ENCODE data around the gene DISP2.
A peak's percentile ranks its signal among the peaks of the same experiment; 100 is the strongest.

Gene DISP2

GRCh38 chr15:40340740-40341400, 17.1 kb upstream of the DISP2 start, which contains the start of gene CCDC9B:
TSS of gene CCDC9B (minus strand) at chr15:40340939. CDS start at chr15:40340819, 120 bp downstream.
- no peaks in the 10 kb centered on the region for H3K79me1 ChIP-seq (ENCODE audit: low read depth, low read length)
- H3K4me1 ChIP-seq (ENCODE audit: control insufficient read depth in 2 of 2, insufficient read depth in 1 of 2, low read depth in 1 of 2, low read length in 2 of 2), result peaks cover 2 to 12% of the 10 kb centered on the region in 2 donors
- peak within 1 kb of the TSS; percentile 34 for H2BK15ac ChIP-seq (ENCODE audit: low read length)
- DNase-seq (ENCODE audit: low spot score), result no peak
- peak within 1 kb of the TSS; percentile 67 for H3K18ac ChIP-seq (ENCODE audit: low read length)
- no peak within 1 kb of the TSS for H3K14ac ChIP-seq (ENCODE audit: low read length)
- no peak within 1 kb of the TSS for H3K4me3 ChIP-seq (ENCODE audit: low read length in 2 of 2)
- H4K8ac ChIP-seq (ENCODE audit: low read depth, low read length), result no peak within 1 kb of the TSS
- peak within 1 kb of the TSS; percentile 24 for H2BK12ac ChIP-seq (ENCODE audit: low read length)
- no peaks in the 10 kb centered on the region for H3K36me3 ChIP-seq (replicated peaks in 1 of 2; ENCODE audit: control insufficient read depth in 2 of 2, insufficient read depth in 2 of 2, low read length in 2 of 2)
- peak within 1 kb of the TSS; percentile 5 for H3K23ac ChIP-seq (ENCODE audit: low read depth, low read length, poor library complexity)
- H2AK5ac ChIP-seq (ENCODE audit: low read depth, low read length), result no peak within 1 kb of the TSS
- H3K4ac ChIP-seq (ENCODE audit: low read length), result no peak within 1 kb of the TSS
- WGBS, 2 donors (ENCODE audit: extremely low coverage in 2 of 2, insufficient read length in 2 of 2, insufficient replicate concordance in 1 of 2), result no CpG with 5 or more reads among the region's 17 CpGs
- H2BK120ac ChIP-seq (ENCODE audit: low read depth, low read length), result no peak within 1 kb of the TSS
- no peak within 1 kb of the TSS for H3K4me2 ChIP-seq (ENCODE audit: insufficient read depth, low read length, poor library complexity, severe bottlenecking)
- no peaks in the 10 kb centered on the region for H3K9me3 ChIP-seq (replicated peaks in 1 of 2; ENCODE audit: control insufficient read depth in 2 of 2, insufficient read depth in 1 of 2, low read depth in 1 of 2, low read length in 2 of 2)
- H2BK5ac ChIP-seq (ENCODE audit: low read length), result no peak within 1 kb of the TSS
- H3K27ac ChIP-seq (replicated peaks; ENCODE audit: low read length), result no peak within 1 kb of the TSS
- no peak within 1 kb of the TSS for H4K91ac ChIP-seq (ENCODE audit: low read depth, low read length, poor library complexity)
- H3K9ac ChIP-seq (ENCODE audit: low read depth, low read length, poor library complexity), result no peak within 1 kb of the TSS
- H2AFZ ChIP-seq (ENCODE audit: low read length), result peak within 1 kb of the TSS; percentile 73
- H3K27me3 ChIP-seq (ENCODE audit: control insufficient read depth in 3 of 3, insufficient read depth in 3 of 3, low read depth in 1 of 3, low read length in 3 of 3), result peaks cover 0 to 16% (median 2%) of the 10 kb centered on the region in 3 experiments

GRCh38 chr15:40342416-40343320, 15.4 kb upstream of the DISP2 start:
- no CpG with 5 or more reads among the region's 7 CpGs for WGBS, 2 donors (ENCODE audit: extremely low coverage in 2 of 2, insufficient read length in 2 of 2, insufficient replicate concordance in 1 of 2)
- no peak overlapping the region for H3K4me3 ChIP-seq (ENCODE audit: low read length in 2 of 2)
- H2BK5ac ChIP-seq (ENCODE audit: low read length), result no peak overlapping the region
- no peak overlapping the region for H2BK120ac ChIP-seq (ENCODE audit: low read depth, low read length)
- no peak overlapping the region for H3K14ac ChIP-seq (ENCODE audit: low read length)
- no peak overlapping the region for H2BK12ac ChIP-seq (ENCODE audit: low read length)
- H3K4me1 ChIP-seq (ENCODE audit: control insufficient read depth in 2 of 2, insufficient read depth in 1 of 2, low read depth in 1 of 2, low read length in 2 of 2), result peaks cover 2 to 12% of the 10 kb centered on the region in 2 donors
- no peak overlapping the region for H3K23ac ChIP-seq (ENCODE audit: low read depth, low read length, poor library complexity)
- H4K91ac ChIP-seq (ENCODE audit: low read depth, low read length, poor library complexity), result no peak overlapping the region
- no peak overlapping the region for H2AK5ac ChIP-seq (ENCODE audit: low read depth, low read length)
- no peaks in the 10 kb centered on the region for H3K79me1 ChIP-seq (ENCODE audit: low read depth, low read length)
- H3K18ac ChIP-seq (ENCODE audit: low read length), result no peak overlapping the region
- no peak overlapping the region for H3K4me2 ChIP-seq (ENCODE audit: insufficient read depth, low read length, poor library complexity, severe bottlenecking)
- H3K9me3 ChIP-seq (replicated peaks in 1 of 2; ENCODE audit: control insufficient read depth in 2 of 2, insufficient read depth in 1 of 2, low read depth in 1 of 2, low read length in 2 of 2), result no peaks in the 10 kb centered on the region
- no peak overlapping the region for H3K9ac ChIP-seq (ENCODE audit: low read depth, low read length, poor library complexity)
- peaks cover 0 to 33% (median 2%) of the 10 kb centered on the region in 3 experiments for H3K27me3 ChIP-seq (ENCODE audit: control insufficient read depth in 3 of 3, insufficient read depth in 3 of 3, low read depth in 1 of 3, low read length in 3 of 3)
- no peak overlapping the region for H2BK15ac ChIP-seq (ENCODE audit: low read length)
- no peak overlapping the region for H4K8ac ChIP-seq (ENCODE audit: low read depth, low read length)
- H2AFZ ChIP-seq (ENCODE audit: low read length), result peak overlapping the region; percentile 78
- no peak for DNase-seq (ENCODE audit: low spot score)
- no peak overlapping the region for H3K27ac ChIP-seq (replicated peaks; ENCODE audit: low read length)
- no peak overlapping the region for H3K4ac ChIP-seq (ENCODE audit: low read length)
- no peaks in the 10 kb centered on the region for H3K36me3 ChIP-seq (replicated peaks in 1 of 2; ENCODE audit: control insufficient read depth in 2 of 2, insufficient read depth in 2 of 2, low read length in 2 of 2)

- Histone ChIP-seq H3K4me3 (ENCODE audit: low read length in 2 of 2) (no peak overlapping the region), H3K14ac (ENCODE audit: low read length) (no peak overlapping the region), H3K36me3 (replicated peaks in 1 of 2; ENCODE audit: control insufficient read depth in 2 of 2, insufficient read depth in 2 of 2, low read length in 2 of 2) (no peaks in the 10 kb centered on the region), H2BK5ac (ENCODE audit: low read length) (no peak overlapping the region), H3K27ac (replicated peaks; ENCODE audit: low read length) (no peak overlapping the region), H2BK120ac (ENCODE audit: low read depth, low read length) (no peak overlapping the region), H3K79me1 (ENCODE audit: low read depth, low read length) (no peaks in the 10 kb centered on the region), H2AFZ (ENCODE audit: low read length) (peak overlapping the region; percentile 78), H3K9me3 (replicated peaks in 1 of 2; ENCODE audit: control insufficient read depth in 2 of 2, insufficient read depth in 1 of 2, low read depth in 1 of 2, low read length in 2 of 2) (no peaks in the 10 kb centered on the region), H4K8ac (ENCODE audit: low read depth, low read length) (no peak overlapping the region), H2BK12ac (ENCODE audit: low read length) (no peak overlapping the region), H3K9ac (ENCODE audit: low read depth, low read length, poor library complexity) (no peak overlapping the region), H3K4me2 (ENCODE audit: insufficient read depth, low read length, poor library complexity, severe bottlenecking) (no peak overlapping the region), H3K18ac (ENCODE audit: low read length) (no peak overlapping the region), H2AK5ac (ENCODE audit: low read depth, low read length) (peak overlapping the region; percentile 29), H3K4me1 (ENCODE audit: control insufficient read depth in 2 of 2, insufficient read depth in 1 of 2, low read depth in 1 of 2, low read length in 2 of 2) (peaks cover 2 to 12% of the 10 kb centered on the region in 2 donors), H3K27me3 (ENCODE audit: control insufficient read depth in 3 of 3, insufficient read depth in 3 of 3, low read depth in 1 of 3, low read length in 3 of 3) (peaks cover 0 to 37% (median 0%) of the 10 kb centered on the region in 3 experiments), H3K4ac (ENCODE audit: low read length) (no peak overlapping the region), H4K91ac (ENCODE audit: low read depth, low read length, poor library complexity) (no peak overlapping the region), H3K23ac (ENCODE audit: low read depth, low read length, poor library complexity) (no peak overlapping the region), H2BK15ac (ENCODE audit: low read length) (peak overlapping the region; percentile 39)
- DNase-seq (ENCODE audit: low spot score), result no peak
- WGBS, 2 donors (ENCODE audit: extremely low coverage in 2 of 2, insufficient read length in 2 of 2, insufficient replicate concordance in 1 of 2), result no CpG with 5 or more reads among the region's 10 CpGs
Measured at GRCh38 chr15:40343512-40343911, 14.5 kb upstream of the DISP2 start.

- Histone ChIP-seq H4K8ac (ENCODE audit: low read depth, low read length) (no peak overlapping the region), H2BK12ac (ENCODE audit: low read length) (no peak overlapping the region), H2AK5ac (ENCODE audit: low read depth, low read length) (no peak overlapping the region), H3K14ac (ENCODE audit: low read length) (no peak overlapping the region), H2AFZ (ENCODE audit: low read length) (no peak overlapping the region), H3K18ac (ENCODE audit: low read length) (no peak overlapping the region), H3K23ac (ENCODE audit: low read depth, low read length, poor library complexity) (no peak overlapping the region), H3K4me3 (ENCODE audit: low read length in 2 of 2) (no peak overlapping the region), H3K4me1 (ENCODE audit: control insufficient read depth in 2 of 2, insufficient read depth in 1 of 2, low read depth in 1 of 2, low read length in 2 of 2) (peaks cover 2 to 12% of the 10 kb centered on the region in 2 donors), H2BK15ac (ENCODE audit: low read length) (peak overlapping the region; percentile 39), H3K9me3 (replicated peaks in 1 of 2; ENCODE audit: control insufficient read depth in 2 of 2, insufficient read depth in 1 of 2, low read depth in 1 of 2, low read length in 2 of 2) (no peaks in the 10 kb centered on the region), H3K9ac (ENCODE audit: low read depth, low read length, poor library complexity) (no peak overlapping the region), H3K27me3 (ENCODE audit: control insufficient read depth in 3 of 3, insufficient read depth in 3 of 3, low read depth in 1 of 3, low read length in 3 of 3) (peaks cover 0 to 39% (median 0%) of the 10 kb centered on the region in 3 experiments), H3K4ac (ENCODE audit: low read length) (no peak overlapping the region), H3K36me3 (replicated peaks in 1 of 2; ENCODE audit: control insufficient read depth in 2 of 2, insufficient read depth in 2 of 2, low read length in 2 of 2) (no peaks in the 10 kb centered on the region), H3K79me1 (ENCODE audit: low read depth, low read length) (no peaks in the 10 kb centered on the region), H3K27ac (replicated peaks; ENCODE audit: low read length) (no peak overlapping the region), H2BK120ac (ENCODE audit: low read depth, low read length) (no peak overlapping the region), H4K91ac (ENCODE audit: low read depth, low read length, poor library complexity) (no peak overlapping the region), H2BK5ac (ENCODE audit: low read length) (no peak overlapping the region), H3K4me2 (ENCODE audit: insufficient read depth, low read length, poor library complexity, severe bottlenecking) (no peak overlapping the region)
- no CpG with 5 or more reads among the region's 6 CpGs for whole genome bisulfite sequencing, 2 donors (ENCODE audit: extremely low coverage in 2 of 2, insufficient read length in 2 of 2, insufficient replicate concordance in 1 of 2)
- DNase-seq (ENCODE audit: low spot score), result no peak
Measured at GRCh38 chr15:40344217-40344616, 13.8 kb upstream of the DISP2 start.

Measured in neuronal stem cell (in vitro differentiated cells).